Astrocyte of the spinal cord (primary cell): ENCODE results near the gene OTUD1.

ENCODE experiments used
- DNase-seq: peaks from one replicate; pipeline ENCODE4 v3.0.0; 2011; ENCODE audit warnings: low read depth, low spot score
- H3K4me3 ChIP-seq: 2 replicates; pipeline ENCODE4 v1.5.1; 2011; ENCODE audit warnings: low read depth, mild to moderate bottlenecking, low read length, moderate library complexity
- CTCF ChIP-seq: IDR thresholded peaks from 2 replicates; pipeline ENCODE4 v1.5.1; 2012; ENCODE audit warnings: low read depth, mild to moderate bottlenecking, low read length, inconsistent platforms
- in situ Hi-C: cut with HindIII; loops from 2 replicates; pipeline ENCODE4 v1.10.0; 2017; ENCODE audit warnings: low sequenced_read_pairs

OTUD1 gene

GRCh38 chr10:23481363-23481961 lies 42.6 kb downstream of the OTUD1 start:
- in situ Hi-C loops, result no loop called here
- no peak for TF ChIP-seq CTCF
- H3K4me3 ChIP-seq, result no peak overlapping the region
- DNase-seq, result no peak

GRCh38 chr10:23490115-23490514 lies 51.2 kb downstream of the OTUD1 start:
- in situ Hi-C loops, result no loop called here
- no peak overlapping the region for H3K4me3 ChIP-seq
- no peak for TF ChIP-seq CTCF
- no peak for DNase-seq
